Smooth muscle cell (in vitro differentiated cells): Measurements from ENCODE around the gene NUF2. TPM values are rescaled to one million over a fixed set of nuclear protein-coding genes. Genes with fewer than 3 reads are reported as not detected.

Source experiments
- DNase-seq: peaks from one replicate; lab custom pipeline; 2025; ENCODE audit not compliant: unreplicated experiment; lab: John Stamatoyannopoulos, UW
- H2AFZ ChIP-seq: fragments of 200-600 bp; sonication (generic); 2 replicates; pipeline ENCODE4 v1.6.0; 2016; ENCODE audit warnings: antibody characterized with exemption, low read depth, mild to moderate bottlenecking
- H3F3A ChIP-seq: fragments of 200-600 bp; sonication (generic); 2 replicates; pipeline ENCODE4 v1.6.0; 2017; ENCODE audit warnings: antibody characterized with exemption, low read depth
- H3K27ac ChIP-seq: fragments of 200-600 bp; sonication (generic); 2 replicates; pipeline ENCODE4 v1.5.1; 2016; ENCODE audit warnings: low read depth, mild to moderate bottlenecking
- H3K27me3 ChIP-seq: fragments of 200-600 bp; sonication (generic); 2 replicates; pipeline ENCODE4 v1.6.1; 2016; ENCODE audit warnings: low read depth, mild to moderate bottlenecking
- H3K36me3 ChIP-seq: fragments of 200-600 bp; sonication (generic); 2 replicates; pipeline ENCODE4 v1.5.1; 2016; ENCODE audit warnings: low read depth
- H3K4me1 ChIP-seq: fragments of 200-600 bp; sonication (generic); 2 replicates; pipeline ENCODE4 v1.5.1; 2016; ENCODE audit warnings: low read depth
- H3K4me2 ChIP-seq: fragments of 200-600 bp; sonication (generic); 2 replicates; pipeline ENCODE4 v1.6.0; 2016; ENCODE audit warnings: mild to moderate bottlenecking
- H3K4me3 ChIP-seq: fragments of 200-600 bp; sonication (generic); 2 replicates; pipeline ENCODE4 v1.5.1; 2016; ENCODE audit warnings: mild to moderate bottlenecking
- H3K79me2 ChIP-seq: fragments of 200-600 bp; sonication (generic); 2 replicates; pipeline ENCODE4 v1.6.0; 2016; ENCODE audit warnings: low read depth, mild to moderate bottlenecking
- H3K9ac ChIP-seq: fragments of 200-600 bp; sonication (generic); 2 replicates; pipeline ENCODE4 v1.6.0; 2016; ENCODE audit warnings: low read depth
- H3K9me3 ChIP-seq: fragments of 200-600 bp; sonication (generic); replicated peaks from 2 replicates; pipeline ENCODE4 v1.5.1; 2016; ENCODE audit warnings: low read depth
- H4K20me1 ChIP-seq: fragments of 200-600 bp; sonication (generic); 2 replicates; pipeline ENCODE4 v1.6.0; 2016; ENCODE audit warnings: low read depth
- CTCF ChIP-seq: fragments of 200-600 bp; sonication (generic); IDR thresholded peaks from 2 replicates; pipeline ENCODE4 v1.5.1; 2017; ENCODE audit warnings: borderline replicate concordance, mild to moderate bottlenecking, antibody characterized with exemption; ENCODE audit not compliant: insufficient read depth, poor library complexity, severe bottlenecking
- whole genome bisulfite sequencing: methylation state at CpG from one replicate; pipeline ENCODE4 v1.1.7; 2016; ENCODE audit warnings: low lambda C conversion rate; 5-methylcytosine and 5-hydroxymethylcytosine counted together
- polyA plus RNA-seq: library from polyadenylated mRNA; unstranded; fragments of >200 nt; fragmentation: Nextera tagmentation; extraction: Ambion mirVana; gene quantifications from 2 replicates; pipeline ENCODE4 v1.2.1, GENCODE V29; 2016
- total RNA-seq: library from RNA; depleted of rRNA; stranded (reverse); fragments of >200 nt; gene quantifications from 2 replicates; pipeline ENCODE4 v1.2.3, GENCODE V29; 2014

The NUF2 gene
- total and polyA plus RNA-seq, 2 experiments from 2014 or later, result 3.1 to 6.2 TPM

- H3K4me1 ChIP-seq, result peaks cover 6% of the 10 kb centered on the region
- no peaks in the 10 kb centered on the region for H3K36me3 ChIP-seq
- H3F3A ChIP-seq, result no peaks in the 10 kb centered on the region
- H3K9me3 ChIP-seq, result no peaks in the 10 kb centered on the region
- no peaks in the 10 kb centered on the region for H4K20me1 ChIP-seq
- H3K4me3 ChIP-seq, result no peak overlapping the region
- 77% methylated on average over 4 of the region's 4 CpGs for WGBS
- no peaks in the 10 kb centered on the region for H3K79me2 ChIP-seq
- TF ChIP-seq CTCF, result no peak
- no peak overlapping the region for H3K4me2 ChIP-seq
- H3K9ac ChIP-seq, result no peak overlapping the region
- no peak for DNase-seq
- no peak overlapping the region for H3K27ac ChIP-seq
- no peak overlapping the region for H2AFZ ChIP-seq
- peaks cover 4% of the 10 kb centered on the region for H3K27me3 ChIP-seq
These were observed 75.9 kb downstream of the NUF2 start for GRCh38 chr1:163397451-163398200.

- Histone ChIP-seq H3K9ac (no peak overlapping the region), H3K9me3 (no peaks in the 10 kb centered on the region), H3K36me3 (no peaks in the 10 kb centered on the region), H4K20me1 (no peaks in the 10 kb centered on the region), H3K4me2 (no peak overlapping the region), H3K27ac (no peak overlapping the region), H3K27me3 (peaks cover 4% of the 10 kb centered on the region), H2AFZ (no peak overlapping the region), H3K79me2 (no peaks in the 10 kb centered on the region), H3K4me1 (peaks cover 6% of the 10 kb centered on the region), H3F3A (no peaks in the 10 kb centered on the region), H3K4me3 (no peak overlapping the region)
- no peak for TF ChIP-seq CTCF
- no peak for DNase-seq
- WGBS, result 89% methylated on average over 5 of the region's 5 CpGs
These were observed 77.2 kb downstream of the NUF2 start for GRCh38 chr1:163399001-163399400.

GRCh38 chr1:163399976-163400601, 78.3 kb downstream of the NUF2 start:
- H3K79me2 ChIP-seq, result no peaks in the 10 kb centered on the region
- H3K4me3 ChIP-seq, result no peak overlapping the region
- no peaks in the 10 kb centered on the region for H3K36me3 ChIP-seq
- H3K27me3 ChIP-seq, result peaks cover 4% of the 10 kb centered on the region
- DNase-seq, result no peak
- no peaks in the 10 kb centered on the region for H3K9me3 ChIP-seq
- TF ChIP-seq CTCF, result no peak
- no peaks in the 10 kb centered on the region for H4K20me1 ChIP-seq
- H3K9ac ChIP-seq, result no peak overlapping the region
- no peak overlapping the region for H3K27ac ChIP-seq
- H3K4me1 ChIP-seq, result peaks cover 6% of the 10 kb centered on the region
- no peak overlapping the region for H3K4me2 ChIP-seq
- no peak overlapping the region for H2AFZ ChIP-seq
- 54% methylated on average over 9 of the region's 9 CpGs for whole genome bisulfite sequencing
- H3F3A ChIP-seq, result no peaks in the 10 kb centered on the region
